HG03442 (cell line): Measurements from ENCODE around the gene ZNF665.
"Not testable (repeated sequence)": the region's sequence is repeated elsewhere in the genome, so short reads cannot be mapped to it uniquely, and the experiment has no call there.

Source experiments
- ATAC-seq: cut with Tn5 transposase; IDR thresholded peaks from one replicate; pipeline ENCODE4 v1.9.1; 2021; ENCODE audit warnings: mild to moderate bottlenecking, moderate library complexity; ENCODE audit not compliant: unreplicated experiment

The ZNF665 gene

GRCh38 chr19:53192771-53193534 is at the start of gene ZNF665:
TSS of gene ZNF665 (minus strand) at chr19:53193358. CDS start at chr19:53182898, 10,460 bp downstream.
- ATAC-seq = no peak

GRCh38 chr19:53237114-53237777 is 44.1 kb upstream of the ZNF665 start:
- no peak for ATAC-seq

GRCh38 chr19:53224606-53225005 is 31.4 kb upstream of the ZNF665 start:
- ATAC-seq = no peak

- not testable (repeated sequence) for ATAC-seq
These were observed 29.6 kb upstream of the ZNF665 start for GRCh38 chr19:53222716-53223115.

GRCh38 chr19:53212703-53213320 is 19.7 kb upstream of the ZNF665 start:
- ATAC-seq = no peak

GRCh38 chr19:53211554-53211953 is 18.4 kb upstream of the ZNF665 start:
- not testable (repeated sequence) for ATAC-seq

- ATAC-seq = no peak
These were observed 3.7 kb upstream of the ZNF665 start for GRCh38 chr19:53196777-53197396.

GRCh38 chr19:53195265-53195903 is 2.2 kb upstream of the ZNF665 start:
- no peak for ATAC-seq

GRCh38 chr19:53193535-53194222 is 521 bp upstream of the ZNF665 start:
- ATAC-seq = no peak

GRCh38 chr19:53190253-53190652 is 2.9 kb downstream of the ZNF665 start:
- no peak for ATAC-seq

- not testable (repeated sequence) for ATAC-seq
These were observed 3.4 kb downstream of the ZNF665 start for GRCh38 chr19:53189691-53190198.

GRCh38 chr19:53185155-53185882 is 7.8 kb downstream of the ZNF665 start:
- not testable (repeated sequence) for ATAC-seq

GRCh38 chr19:53183146-53183764 is 9.9 kb downstream of the ZNF665 start:
- ATAC-seq = no peak

GRCh38 chr19:53182202-53182601 is 11.0 kb downstream of the ZNF665 start:
- ATAC-seq = no peak

GRCh38 chr19:53177986-53178385 is 15.2 kb downstream of the ZNF665 start:
- no peak for ATAC-seq

GRCh38 chr19:53172889-53173288 is 20.3 kb downstream of the ZNF665 start:
- ATAC-seq = no peak

- no peak for ATAC-seq
These were observed 27.5 kb downstream of the ZNF665 start for GRCh38 chr19:53165691-53166091.

- no peak for ATAC-seq
These were observed 32.0 kb downstream of the ZNF665 start for GRCh38 chr19:53161123-53161522.

- ATAC-seq = no peak
These were observed 32.8 kb downstream of the ZNF665 start for GRCh38 chr19:53160350-53160749.
